Cardiac muscle cell (in vitro differentiated cells and primary cell): ENCODE results near the gene ADM. TPM values are rescaled to one million over a fixed set of nuclear protein-coding genes. Genes with fewer than 3 reads are reported as not detected.

ENCODE experiments used
- DNase-seq, 2 donors: peaks; one replicate each; pipeline versions ENCODE4 v3.0.0 to v3.0.0-alpha.2; 2010 to 2017; ENCODE audit warnings: low read depth in 1 of 2, low spot score in 1 of 2
- H3K27ac ChIP-seq: fragments of 200-600 bp; sonication (generic); 2 replicates; pipeline ENCODE4 v1.5.1; 2016
- H3K27me3 ChIP-seq: fragments of 200-600 bp; sonication (generic); 2 replicates; pipeline ENCODE4 v1.6.0; 2016; ENCODE audit warnings: control low read depth
- H3K36me3 ChIP-seq: fragments of 200-600 bp; sonication (generic); 2 replicates; pipeline ENCODE4 v1.5.1; 2016; ENCODE audit warnings: control low read depth
- H3K4me1 ChIP-seq: fragments of 200-600 bp; sonication (generic); 2 replicates; pipeline ENCODE4 v1.8.1; 2017; ENCODE audit warnings: low read depth, mild to moderate bottlenecking, mixed run types
- H3K4me3 ChIP-seq: fragments of 200-600 bp; sonication (generic); 2 replicates; pipeline ENCODE4 v1.5.1; 2016; ENCODE audit warnings: mild to moderate bottlenecking
- H3K9me3 ChIP-seq: fragments of 200-600 bp; sonication (generic); 2 replicates; pipeline ENCODE4 v1.5.1; 2017; ENCODE audit warnings: low read depth, mild to moderate bottlenecking, control low read depth
- polyA plus RNA-seq: library from polyadenylated mRNA; unstranded; fragments of >200 nt; fragmentation: Nextera tagmentation; extraction: Ambion mirVana; gene quantifications from 2 replicates; pipeline ENCODE4 v1.2.1, GENCODE V29; 2016
- total RNA-seq: library from RNA; depleted of rRNA; stranded (reverse); fragments of >200 nt; gene quantifications from 2 replicates; pipeline ENCODE4 v1.2.3, GENCODE V29; 2016
- TF ChIP-seq, protein P1 (sequence below): IDR thresholded peaks from 2 replicates; pipeline ENCODE4 v1.5.1; 2012; ENCODE audit warnings: low read depth, mild to moderate bottlenecking, low read length

The ADM gene
- total and polyA plus RNA-seq, 2 experiments from 2014 or later, result 79.6 to 93.1 TPM

DNA sequence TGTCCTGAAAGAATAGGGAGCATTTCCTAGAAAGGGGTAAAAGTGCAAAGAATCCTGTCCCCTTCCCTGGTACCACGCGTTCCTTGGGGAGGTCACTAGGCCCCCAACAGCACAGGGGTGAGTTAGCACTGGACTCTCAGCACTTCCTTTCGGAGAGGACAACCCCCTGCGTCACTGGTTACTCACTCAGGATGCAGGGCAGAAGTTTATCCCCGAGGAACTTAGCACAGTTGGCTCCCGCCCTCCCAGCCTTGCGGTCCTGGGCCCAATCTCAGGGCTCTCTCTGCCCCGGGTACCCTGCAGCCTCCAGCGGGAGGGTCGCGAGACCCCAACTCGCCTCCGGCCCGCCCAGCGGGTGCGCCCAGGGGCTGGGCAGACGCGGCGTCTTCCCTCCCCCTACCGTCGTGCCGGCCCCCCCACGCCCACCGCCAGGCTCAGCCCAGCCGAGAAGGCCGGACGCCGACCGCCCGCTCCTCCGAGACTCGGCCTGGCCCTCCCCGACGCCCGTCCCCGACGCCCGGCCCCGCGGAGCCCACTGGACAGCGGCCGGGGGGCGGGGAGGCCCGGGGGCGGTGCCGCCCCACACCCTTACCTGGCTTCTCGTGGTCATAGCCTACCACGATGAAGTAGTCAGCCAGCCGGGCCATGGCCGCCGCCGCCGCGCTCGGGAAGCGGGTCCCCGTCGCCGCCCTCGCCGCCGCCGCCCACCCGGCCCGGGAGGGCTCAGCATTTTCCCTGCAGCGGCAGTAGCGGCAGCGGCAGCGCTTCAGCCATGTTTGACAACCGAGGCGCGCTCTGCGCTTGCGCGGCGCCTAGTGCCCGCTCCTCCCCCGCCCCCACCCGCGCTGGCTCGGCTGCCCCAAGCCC lies 11.2 kb upstream of the ADM start, which contains the start of gene SBF2:
Gene SBF2 (minus strand): TSS at position 797 of the 867 bp plus-strand sequence. CDS start 150 bp downstream, at position 647.
- DNase-seq, result peak; percentile 93 to 94
- peaks cover 20% of the 10 kb centered on the region for H3K4me1 ChIP-seq
- H3K36me3 ChIP-seq, result no peaks in the 10 kb centered on the region
- H3K27me3 ChIP-seq, result peaks cover 14% of the 10 kb centered on the region
- TF ChIP-seq, protein P1, sequence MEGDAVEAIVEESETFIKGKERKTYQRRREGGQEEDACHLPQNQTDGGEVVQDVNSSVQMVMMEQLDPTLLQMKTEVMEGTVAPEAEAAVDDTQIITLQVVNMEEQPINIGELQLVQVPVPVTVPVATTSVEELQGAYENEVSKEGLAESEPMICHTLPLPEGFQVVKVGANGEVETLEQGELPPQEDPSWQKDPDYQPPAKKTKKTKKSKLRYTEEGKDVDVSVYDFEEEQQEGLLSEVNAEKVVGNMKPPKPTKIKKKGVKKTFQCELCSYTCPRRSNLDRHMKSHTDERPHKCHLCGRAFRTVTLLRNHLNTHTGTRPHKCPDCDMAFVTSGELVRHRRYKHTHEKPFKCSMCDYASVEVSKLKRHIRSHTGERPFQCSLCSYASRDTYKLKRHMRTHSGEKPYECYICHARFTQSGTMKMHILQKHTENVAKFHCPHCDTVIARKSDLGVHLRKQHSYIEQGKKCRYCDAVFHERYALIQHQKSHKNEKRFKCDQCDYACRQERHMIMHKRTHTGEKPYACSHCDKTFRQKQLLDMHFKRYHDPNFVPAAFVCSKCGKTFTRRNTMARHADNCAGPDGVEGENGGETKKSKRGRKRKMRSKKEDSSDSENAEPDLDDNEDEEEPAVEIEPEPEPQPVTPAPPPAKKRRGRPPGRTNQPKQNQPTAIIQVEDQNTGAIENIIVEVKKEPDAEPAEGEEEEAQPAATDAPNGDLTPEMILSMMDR, result no peak
- peak within 1 kb of the TSS; percentile 77 for H3K4me3 ChIP-seq
- no peaks in the 10 kb centered on the region for H3K9me3 ChIP-seq
- H3K27ac ChIP-seq, result peak within 1 kb of the TSS; percentile 87

DNA sequence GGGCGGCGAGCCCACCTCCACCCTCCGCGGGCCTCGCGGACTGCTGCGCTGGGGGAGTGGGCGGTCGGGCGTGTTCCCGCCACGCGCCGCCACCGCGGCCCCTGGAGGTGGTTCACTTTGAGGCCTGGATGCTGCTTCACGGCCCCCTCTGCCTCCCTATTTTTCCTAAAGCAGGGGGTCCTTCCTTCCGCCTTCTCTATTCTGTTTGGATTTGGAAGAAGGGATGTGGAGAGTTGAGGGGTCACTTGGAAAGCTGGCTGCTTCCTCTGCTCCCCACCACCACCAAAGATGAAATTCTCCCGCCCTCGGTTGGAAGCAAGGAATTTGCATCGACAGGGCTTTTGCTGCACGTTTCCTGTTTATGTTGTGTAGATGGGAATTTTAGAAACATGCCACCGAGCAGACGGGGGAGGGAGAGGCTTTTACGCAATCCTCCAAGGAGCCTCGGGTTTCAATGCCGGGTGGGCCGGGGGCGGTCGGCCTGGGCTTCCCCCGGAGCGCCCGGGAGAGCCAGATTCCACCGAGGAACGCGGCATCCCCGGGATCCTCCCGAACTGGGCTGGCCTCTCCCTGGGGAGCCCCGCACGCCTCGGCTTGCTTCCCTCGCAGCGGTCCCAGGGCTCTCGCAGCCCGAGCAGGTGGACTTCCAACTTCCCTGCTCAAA lies 10.5 kb upstream of the ADM start:
- Histone ChIP-seq H3K27ac (peak overlapping the region; percentile 87), H3K9me3 (no peaks in the 10 kb centered on the region), H3K36me3 (no peaks in the 10 kb centered on the region), H3K4me3 (peak overlapping the region; percentile 77), H3K4me1 (peaks cover 20% of the 10 kb centered on the region), H3K27me3 (peaks cover 14% of the 10 kb centered on the region)
- DNase-seq, result peak; percentile 55 to 83
- TF ChIP-seq, protein P1, result no peak

DNA sequence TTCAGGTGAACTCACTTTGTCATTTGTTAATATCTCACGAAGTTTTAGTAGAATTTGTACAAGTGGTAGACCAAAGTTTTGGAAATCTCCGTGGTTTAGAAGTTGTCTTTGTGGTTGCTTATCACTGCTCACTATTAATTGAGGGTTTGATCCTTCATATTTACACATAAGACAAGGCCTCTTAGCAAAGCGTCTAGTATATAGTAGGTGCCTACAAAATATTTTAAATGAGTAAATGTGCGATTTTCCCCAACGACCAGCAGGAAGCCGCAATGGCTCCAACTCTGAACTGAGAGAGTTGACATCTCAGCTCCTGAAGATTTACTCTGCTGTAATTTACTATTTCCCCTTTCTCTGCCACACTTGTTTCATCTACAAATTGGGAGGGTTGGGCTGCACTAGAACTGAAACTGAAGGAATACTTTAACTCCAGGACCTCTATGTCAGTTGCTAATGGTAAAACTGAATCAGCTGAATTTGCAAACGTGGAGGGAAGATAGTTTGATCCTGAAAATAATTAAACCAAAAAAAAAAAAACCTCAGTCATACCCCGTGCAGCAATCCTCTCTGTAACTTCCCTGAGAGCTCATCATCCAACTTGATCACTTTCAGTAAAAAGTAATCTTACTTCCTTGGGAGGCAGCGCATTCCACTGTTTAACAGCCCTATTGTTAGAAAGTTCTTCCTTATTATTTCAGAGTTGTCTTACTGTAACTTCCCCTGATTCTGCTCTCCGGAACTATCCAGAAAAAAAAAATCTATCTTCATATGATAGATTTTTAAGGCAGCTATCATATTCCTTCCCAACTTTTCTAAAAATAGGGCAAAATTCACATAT lies 9.6 kb upstream of the ADM start:
- Histone ChIP-seq H3K27me3 (peaks cover 15% of the 10 kb centered on the region), H3K4me3 (peak overlapping the region; percentile 77), H3K9me3 (no peaks in the 10 kb centered on the region), H3K4me1 (peaks cover 20% of the 10 kb centered on the region), H3K36me3 (no peaks in the 10 kb centered on the region), H3K27ac (no peak overlapping the region)
- TF ChIP-seq, protein P1, result no peak
- no peak for DNase-seq

DNA sequence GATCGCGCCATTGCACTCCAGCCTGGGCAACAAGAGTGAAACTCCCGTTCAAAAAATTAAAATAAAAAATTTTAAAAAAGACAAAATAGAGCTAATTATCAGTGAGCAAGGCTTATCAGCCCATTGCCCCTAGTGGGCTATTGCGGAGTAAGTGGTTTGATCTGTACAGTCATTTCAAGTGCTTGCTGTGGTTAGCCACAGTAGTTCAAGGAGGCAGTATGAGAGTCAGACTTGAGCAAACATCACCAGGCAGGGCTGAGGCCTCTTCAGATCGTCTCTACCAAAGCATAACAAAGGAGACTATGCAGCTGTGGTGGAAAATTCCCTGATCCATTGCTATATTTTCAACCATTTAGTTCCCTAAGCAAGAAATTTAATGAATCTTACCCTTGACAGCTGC lies 6.5 kb upstream of the ADM start:
- H3K36me3 ChIP-seq, result no peaks in the 10 kb centered on the region
- TF ChIP-seq, protein P1, result peak; percentile 32
- DNase-seq, result peak; percentile 32 to 80
- H3K4me3 ChIP-seq, result no peak overlapping the region
- H3K4me1 ChIP-seq, result peaks cover 19% of the 10 kb centered on the region
- no peak overlapping the region for H3K27ac ChIP-seq
- H3K27me3 ChIP-seq, result peaks cover 43% of the 10 kb centered on the region
- no peaks in the 10 kb centered on the region for H3K9me3 ChIP-seq
